ENCODE measurements around the gene DGAT2. TPM values are rescaled to one million over a fixed set of nuclear protein-coding genes. Genes with fewer than 3 reads are reported as not detected.

Gene DGAT2
- total and polyA plus RNA-seq, 4 donors: 0.41 to 4.4 (median 1.4) TPM

GRCh38 chr11:75762158-75762557 lies 6.4 kb upstream of the DGAT2 start:
- H3K9me3 ChIP-seq (ENCODE audit: control insufficient read depth, low read length): no peaks in the 10 kb centered on the region
- DNase-seq: no peak
- no peaks in the 10 kb centered on the region for H3K27me3 ChIP-seq (ENCODE audit: control insufficient read depth in 1 of 2, insufficient read depth in 2 of 2, low read length in 1 of 2)
- intact Hi-C loops (cut with DNase I): no loop called here
- no peak for ATAC-seq (ENCODE audit: low FRiP score)
- no peak overlapping the region for H3K4me3 ChIP-seq (ENCODE audit: low read length in 2 of 2)
- H3K36me3 ChIP-seq (ENCODE audit: control insufficient read depth in 1 of 2, insufficient read depth in 2 of 2, low read length in 1 of 2): no peaks in the 10 kb centered on the region
- WGBS, 2 donors: 97% methylated on average over 8 of the region's 8 CpGs
- no peaks in the 10 kb centered on the region for H3K4me1 ChIP-seq (ENCODE audit: control insufficient read depth in 1 of 2, insufficient read depth in 2 of 2, low read length in 2 of 2)
- no peak overlapping the region for H3K27ac ChIP-seq (ENCODE audit: low read depth in 1 of 2, low read length in 2 of 2)

- H3K9me3 ChIP-seq (ENCODE audit: control insufficient read depth, low read length): no peaks in the 10 kb centered on the region
- H3K27ac ChIP-seq (ENCODE audit: low read depth in 1 of 2, low read length in 2 of 2): no peak overlapping the region
- no peaks in the 10 kb centered on the region for H3K27me3 ChIP-seq (ENCODE audit: control insufficient read depth in 1 of 2, insufficient read depth in 2 of 2, low read length in 1 of 2)
- ATAC-seq (ENCODE audit: low FRiP score) (no peak), DNase-seq (no peak)
- no peaks in the 10 kb centered on the region for H3K36me3 ChIP-seq (ENCODE audit: control insufficient read depth in 1 of 2, insufficient read depth in 2 of 2, low read length in 1 of 2)
- no peaks in the 10 kb centered on the region for H3K4me1 ChIP-seq (ENCODE audit: control insufficient read depth in 1 of 2, insufficient read depth in 2 of 2, low read length in 2 of 2)
- WGBS, 2 donors: 88 to 89% methylated on average over 2 of the region's 2 CpGs
- intact Hi-C loops (cut with DNase I): no loop called here
- no peak overlapping the region for H3K4me3 ChIP-seq (ENCODE audit: low read length in 2 of 2)
These were observed 5.7 kb upstream of the DGAT2 start for GRCh38 chr11:75762885-75763284.

GRCh38 chr11:75763846-75764245 lies 4.7 kb upstream of the DGAT2 start:
- no peaks in the 10 kb centered on the region for H3K27me3 ChIP-seq (ENCODE audit: control insufficient read depth in 1 of 2, insufficient read depth in 2 of 2, low read length in 1 of 2)
- H3K4me3 ChIP-seq (ENCODE audit: low read length in 2 of 2): no peak overlapping the region
- no peak for DNase-seq
- intact Hi-C loops (cut with DNase I): no loop called here
- no peaks in the 10 kb centered on the region for H3K36me3 ChIP-seq (ENCODE audit: control insufficient read depth in 1 of 2, insufficient read depth in 2 of 2, low read length in 1 of 2)
- no peak overlapping the region for H3K27ac ChIP-seq (ENCODE audit: low read depth in 1 of 2, low read length in 2 of 2)
- no peaks in the 10 kb centered on the region for H3K9me3 ChIP-seq (ENCODE audit: control insufficient read depth, low read length)
- WGBS, 2 donors: 7 to 13% methylated on average over 3 of the region's 3 CpGs
- ATAC-seq (ENCODE audit: low FRiP score): no peak
- H3K4me1 ChIP-seq (ENCODE audit: control insufficient read depth in 1 of 2, insufficient read depth in 2 of 2, low read length in 2 of 2): no peaks in the 10 kb centered on the region

- ATAC-seq (ENCODE audit: low FRiP score) (no peak), DNase-seq (no peak)
- H3K4me1 ChIP-seq (ENCODE audit: control insufficient read depth in 1 of 2, insufficient read depth in 2 of 2, low read length in 2 of 2): no peaks in the 10 kb centered on the region
- H3K9me3 ChIP-seq (ENCODE audit: control insufficient read depth, low read length): no peaks in the 10 kb centered on the region
- no peak overlapping the region for H3K4me3 ChIP-seq (ENCODE audit: low read length in 2 of 2)
- no peaks in the 10 kb centered on the region for H3K27me3 ChIP-seq (ENCODE audit: control insufficient read depth in 1 of 2, insufficient read depth in 2 of 2, low read length in 1 of 2)
- no peaks in the 10 kb centered on the region for H3K36me3 ChIP-seq (ENCODE audit: control insufficient read depth in 1 of 2, insufficient read depth in 2 of 2, low read length in 1 of 2)
- WGBS, 2 donors: 97 to 100% methylated on average over 2 to 3 of the region's 3 CpGs
- intact Hi-C loops (cut with DNase I): loop anchor here in 1 of 2 donors (5.0 kb wide), 1 partner anchor 63 kb away; no protein-coding TSS in a partner anchor
- H3K27ac ChIP-seq (ENCODE audit: low read depth in 1 of 2, low read length in 2 of 2): no peak overlapping the region
These were observed 3.5 kb upstream of the DGAT2 start for GRCh38 chr11:75765116-75765515.

- intact Hi-C loops (cut with DNase I): loop anchor here in 1 of 2 donors (5.0 kb wide), 1 partner anchor 64 kb away; no protein-coding TSS in a partner anchor
- 56 to 65% methylated on average over 4 of the region's 4 CpGs for WGBS, 2 donors
- H3K9me3 ChIP-seq (ENCODE audit: control insufficient read depth, low read length): no peaks in the 10 kb centered on the region
These were observed 1.9 kb upstream of the DGAT2 start for GRCh38 chr11:75766443-75767227.

GRCh38 chr11:75767228-75767572 lies 1.4 kb upstream of the DGAT2 start:
- DNase-seq (no peak), ATAC-seq (ENCODE audit: low FRiP score) (no peak)
- intact Hi-C loops (cut with DNase I): loop anchor here in 1 of 2 donors (5.0 kb wide), 1 partner anchor 65 kb away; no protein-coding TSS in a partner anchor
- H3K4me3 ChIP-seq (ENCODE audit: low read length in 2 of 2): no peak overlapping the region
- no peaks in the 10 kb centered on the region for H3K9me3 ChIP-seq (ENCODE audit: control insufficient read depth, low read length)
- H3K4me1 ChIP-seq (ENCODE audit: control insufficient read depth in 1 of 2, insufficient read depth in 2 of 2, low read length in 2 of 2): no peaks in the 10 kb centered on the region
- WGBS, 2 donors: 94% methylated on average over 6 of the region's 6 CpGs
- H3K36me3 ChIP-seq (ENCODE audit: control insufficient read depth in 1 of 2, insufficient read depth in 2 of 2, low read length in 1 of 2): no peaks in the 10 kb centered on the region
- no peak overlapping the region for H3K27ac ChIP-seq (ENCODE audit: low read depth in 1 of 2, low read length in 2 of 2)
- no peaks in the 10 kb centered on the region for H3K27me3 ChIP-seq (ENCODE audit: control insufficient read depth in 1 of 2, insufficient read depth in 2 of 2, low read length in 1 of 2)

More at GRCh38 chr11:75766443-75767227, 1.9 kb upstream of the DGAT2 start:
- H3K4me3 ChIP-seq (ENCODE audit: low read length in 2 of 2): no peak overlapping the region
- no peaks in the 10 kb centered on the region for H3K36me3 ChIP-seq (ENCODE audit: control insufficient read depth in 1 of 2, insufficient read depth in 2 of 2, low read length in 1 of 2)
- no peak for ATAC-seq (ENCODE audit: low FRiP score)
- no peaks in the 10 kb centered on the region for H3K4me1 ChIP-seq (ENCODE audit: control insufficient read depth in 1 of 2, insufficient read depth in 2 of 2, low read length in 2 of 2)
- H3K27ac ChIP-seq (ENCODE audit: low read depth in 1 of 2, low read length in 2 of 2): no peak overlapping the region
- H3K27me3 ChIP-seq (ENCODE audit: control insufficient read depth in 1 of 2, insufficient read depth in 2 of 2, low read length in 1 of 2): no peaks in the 10 kb centered on the region
- DNase-seq: no peak

- Histone ChIP-seq H3K4me3 (ENCODE audit: low read length in 2 of 2) (no peak overlapping the region), H3K27ac (ENCODE audit: low read depth in 1 of 2, low read length in 2 of 2) (no peak overlapping the region), H3K27me3 (ENCODE audit: control insufficient read depth in 1 of 2, insufficient read depth in 2 of 2, low read length in 1 of 2) (no peaks in the 10 kb centered on the region), H3K36me3 (ENCODE audit: control insufficient read depth in 1 of 2, insufficient read depth in 2 of 2, low read length in 1 of 2) (no peaks in the 10 kb centered on the region), H3K9me3 (ENCODE audit: control insufficient read depth, low read length) (no peaks in the 10 kb centered on the region), H3K4me1 (ENCODE audit: control insufficient read depth in 1 of 2, insufficient read depth in 2 of 2, low read length in 2 of 2) (no peaks in the 10 kb centered on the region)
- DNase-seq (no peak), ATAC-seq (ENCODE audit: low FRiP score) (no peak)
- intact Hi-C loops (cut with DNase I): loop anchor here in 1 of 2 donors (5.0 kb wide), 1 partner anchor 65 kb away; no protein-coding TSS in a partner anchor
- WGBS, 2 donors: 33 to 40% methylated on average over 1 of the region's 1 CpG
These were observed 826 bp upstream of the DGAT2 start for GRCh38 chr11:75767793-75768111.

GRCh38 chr11:75768909-75769771 lies 562 bp downstream of the DGAT2 start:
- Histone ChIP-seq H3K27me3 (ENCODE audit: control insufficient read depth in 1 of 2, insufficient read depth in 2 of 2, low read length in 1 of 2) (no peaks in the 10 kb centered on the region), H3K9me3 (ENCODE audit: control insufficient read depth, low read length) (no peaks in the 10 kb centered on the region), H3K36me3 (ENCODE audit: control insufficient read depth in 1 of 2, insufficient read depth in 2 of 2, low read length in 1 of 2) (no peaks in the 10 kb centered on the region), H3K4me1 (ENCODE audit: control insufficient read depth in 1 of 2, insufficient read depth in 2 of 2, low read length in 2 of 2) (no peaks in the 10 kb centered on the region), H3K27ac (ENCODE audit: low read depth in 1 of 2, low read length in 2 of 2) (no peak overlapping the region), H3K4me3 (ENCODE audit: low read length in 2 of 2) (peak overlapping the region in 1 of 2 donors; percentile 24)
- ATAC-seq (ENCODE audit: low FRiP score) (no peak), DNase-seq (peak in 1 of 2 donors; percentile 74)
- 23% methylated on average over 46 of the region's 46 CpGs for WGBS, 2 donors
- intact Hi-C loops (cut with DNase I): loop anchor here in 1 of 2 donors (5.0 kb wide), 1 partner anchor 67 kb away; no protein-coding TSS in a partner anchor

Data from aorta (tissue), 5 donors.